ENCODE results near the gene HS3ST4.

DNA sequence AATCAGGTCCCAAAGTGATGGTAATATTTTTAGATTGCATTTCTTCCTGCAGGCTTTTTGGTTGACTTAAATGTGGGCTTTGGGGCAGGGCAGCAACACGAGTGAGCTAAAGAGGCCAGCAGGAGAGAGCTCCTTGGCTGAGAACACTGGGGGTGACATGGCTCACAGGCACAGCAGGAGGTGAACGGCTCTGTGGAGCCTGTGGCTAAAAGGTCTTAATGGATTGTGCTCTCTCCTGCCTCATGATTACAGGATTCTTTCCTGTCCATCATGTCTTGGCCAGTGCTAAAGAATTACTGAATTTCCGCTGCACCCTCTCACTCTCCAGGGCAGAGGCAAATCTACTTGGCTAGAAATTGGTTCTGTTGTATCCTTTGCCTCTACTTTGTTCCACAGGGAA, 366.6 kb downstream of the HS3ST4 start:
- TF ChIP-seq, protein P1, sequence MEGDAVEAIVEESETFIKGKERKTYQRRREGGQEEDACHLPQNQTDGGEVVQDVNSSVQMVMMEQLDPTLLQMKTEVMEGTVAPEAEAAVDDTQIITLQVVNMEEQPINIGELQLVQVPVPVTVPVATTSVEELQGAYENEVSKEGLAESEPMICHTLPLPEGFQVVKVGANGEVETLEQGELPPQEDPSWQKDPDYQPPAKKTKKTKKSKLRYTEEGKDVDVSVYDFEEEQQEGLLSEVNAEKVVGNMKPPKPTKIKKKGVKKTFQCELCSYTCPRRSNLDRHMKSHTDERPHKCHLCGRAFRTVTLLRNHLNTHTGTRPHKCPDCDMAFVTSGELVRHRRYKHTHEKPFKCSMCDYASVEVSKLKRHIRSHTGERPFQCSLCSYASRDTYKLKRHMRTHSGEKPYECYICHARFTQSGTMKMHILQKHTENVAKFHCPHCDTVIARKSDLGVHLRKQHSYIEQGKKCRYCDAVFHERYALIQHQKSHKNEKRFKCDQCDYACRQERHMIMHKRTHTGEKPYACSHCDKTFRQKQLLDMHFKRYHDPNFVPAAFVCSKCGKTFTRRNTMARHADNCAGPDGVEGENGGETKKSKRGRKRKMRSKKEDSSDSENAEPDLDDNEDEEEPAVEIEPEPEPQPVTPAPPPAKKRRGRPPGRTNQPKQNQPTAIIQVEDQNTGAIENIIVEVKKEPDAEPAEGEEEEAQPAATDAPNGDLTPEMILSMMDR (IDR thresholded peaks at IDR 0.05), result no peak
- TF ChIP-seq POLR2A (IDR thresholded peaks at IDR 0.05) (no peak), POLR2AphosphoS5 (IDR thresholded peaks at IDR 0.05) (no peak), EP300 (IDR thresholded peaks at IDR 0.05) (no peak)

All from suprapubic skin (tissue), 4 donors.